ENCODE data around the gene DBNDD1. TPM values are rescaled to one million over a fixed set of nuclear protein-coding genes. Genes with fewer than 3 reads are reported as not detected.
"Not testable (repeated sequence)": the region's sequence is repeated elsewhere in the genome, so short reads cannot be mapped to it uniquely, and the experiment has no call there.

Gene DBNDD1
- total RNA-seq, 2 experiments from 2014 or later: 0.82 to 1.0 TPM

DNA sequence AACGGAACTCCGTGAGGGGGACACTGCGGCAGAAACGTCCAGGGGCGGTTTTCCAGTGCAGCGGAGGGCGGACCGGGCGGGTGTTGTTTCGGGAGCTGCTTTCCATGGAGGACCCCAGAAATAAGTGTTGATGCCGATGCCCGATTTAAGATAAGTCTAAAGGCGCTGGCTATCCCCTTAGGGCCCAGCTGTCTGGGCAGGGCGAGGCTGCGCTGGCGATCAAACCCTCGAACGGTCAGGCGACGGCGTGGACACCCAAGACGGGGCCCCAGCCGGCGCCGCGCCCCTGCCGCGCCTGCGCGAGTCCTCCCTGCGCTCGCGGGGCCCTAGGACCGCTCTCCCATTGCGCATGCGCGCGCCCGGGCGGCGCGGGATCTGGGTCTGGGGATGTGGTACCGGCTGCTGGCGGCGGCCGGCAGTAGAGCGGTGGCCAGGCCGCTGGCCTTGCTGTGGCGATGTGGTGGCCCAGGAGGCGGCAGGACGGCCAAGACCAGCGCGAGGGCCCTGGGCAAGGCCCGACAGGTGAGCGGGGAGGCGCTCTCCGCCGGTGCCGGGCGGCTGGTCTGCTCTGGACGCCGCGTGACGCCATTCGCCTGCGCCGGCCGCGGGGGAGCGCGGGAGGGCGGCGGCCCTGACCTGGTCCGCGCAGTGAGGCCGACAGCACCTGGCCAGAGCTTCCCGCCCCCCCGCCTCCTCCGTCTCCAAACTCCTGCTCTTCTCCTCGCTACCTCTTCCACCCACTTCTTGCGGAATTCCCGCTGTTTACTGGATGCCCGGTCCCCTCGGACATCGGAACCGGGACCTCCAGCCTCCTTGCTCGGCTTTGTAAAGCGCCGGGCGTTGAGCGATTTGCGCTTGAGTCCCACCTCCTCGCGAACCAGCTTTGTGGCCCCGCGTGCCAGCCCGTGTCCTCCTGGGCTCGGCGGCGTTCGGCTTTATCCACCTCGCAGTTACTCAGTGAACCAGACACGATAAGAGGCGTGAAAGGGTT lies 46.7 kb downstream of the DBNDD1 start:
- peak; percentile 96 for DNase-seq
- peak overlapping the region; percentile 96 for H3K27ac Mint-ChIP-seq
- H3K4me3 Mint-ChIP-seq: peak overlapping the region; percentile 96
- H3K27me3 Mint-ChIP-seq: no peaks in the 10 kb centered on the region
- H3K36me3 Mint-ChIP-seq: peaks cover 26% of the 10 kb centered on the region
- peaks cover 6% of the 10 kb centered on the region for H3K9me3 Mint-ChIP-seq
- H3K4me1 Mint-ChIP-seq: peaks cover 30% of the 10 kb centered on the region

DNA sequence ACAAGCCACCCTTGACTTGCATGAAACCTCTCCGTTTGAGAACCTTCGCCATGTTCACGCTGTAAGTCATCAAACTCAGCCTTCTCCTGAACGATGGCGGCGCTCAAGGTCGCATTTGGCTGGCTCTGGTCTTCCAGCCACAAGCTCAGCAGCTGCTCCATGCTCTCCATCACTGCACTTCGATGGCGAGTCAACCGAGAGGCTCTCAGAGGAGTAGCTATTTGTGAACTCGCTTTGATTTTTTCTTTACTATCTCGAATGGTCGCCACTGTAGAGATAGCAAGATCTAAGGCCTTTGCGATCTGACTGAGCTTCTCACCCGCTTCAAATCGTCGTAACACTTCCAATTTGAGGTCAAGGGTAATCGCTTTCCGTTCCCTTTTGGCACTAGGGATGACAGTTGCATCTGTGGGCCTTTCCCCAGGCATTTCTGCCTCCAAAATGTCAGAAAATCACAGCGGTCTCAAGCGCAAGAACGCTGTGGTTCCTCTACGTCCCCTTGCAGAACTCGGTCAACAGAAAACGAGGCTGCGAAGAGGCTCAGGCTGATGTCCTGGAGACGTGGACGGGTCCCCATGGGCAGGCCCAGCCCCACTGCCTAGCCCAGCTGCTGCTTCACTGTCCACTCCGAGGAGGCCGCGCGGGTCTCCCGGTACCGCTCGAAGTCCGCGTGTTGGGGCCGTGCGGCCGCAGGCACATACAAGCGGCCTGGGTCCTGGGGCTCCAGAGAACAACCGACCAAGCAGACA lies 47.6 kb downstream of the DBNDD1 start:
- peak overlapping the region; percentile 96 for H3K4me3 Mint-ChIP-seq
- H3K27ac Mint-ChIP-seq: peak overlapping the region; percentile 96
- no peaks in the 10 kb centered on the region for H3K27me3 Mint-ChIP-seq
- H3K36me3 Mint-ChIP-seq: peaks cover 26% of the 10 kb centered on the region
- peaks cover 30% of the 10 kb centered on the region for H3K4me1 Mint-ChIP-seq
- DNase-seq: no peak
- H3K9me3 Mint-ChIP-seq: peaks cover 6% of the 10 kb centered on the region

DNA sequence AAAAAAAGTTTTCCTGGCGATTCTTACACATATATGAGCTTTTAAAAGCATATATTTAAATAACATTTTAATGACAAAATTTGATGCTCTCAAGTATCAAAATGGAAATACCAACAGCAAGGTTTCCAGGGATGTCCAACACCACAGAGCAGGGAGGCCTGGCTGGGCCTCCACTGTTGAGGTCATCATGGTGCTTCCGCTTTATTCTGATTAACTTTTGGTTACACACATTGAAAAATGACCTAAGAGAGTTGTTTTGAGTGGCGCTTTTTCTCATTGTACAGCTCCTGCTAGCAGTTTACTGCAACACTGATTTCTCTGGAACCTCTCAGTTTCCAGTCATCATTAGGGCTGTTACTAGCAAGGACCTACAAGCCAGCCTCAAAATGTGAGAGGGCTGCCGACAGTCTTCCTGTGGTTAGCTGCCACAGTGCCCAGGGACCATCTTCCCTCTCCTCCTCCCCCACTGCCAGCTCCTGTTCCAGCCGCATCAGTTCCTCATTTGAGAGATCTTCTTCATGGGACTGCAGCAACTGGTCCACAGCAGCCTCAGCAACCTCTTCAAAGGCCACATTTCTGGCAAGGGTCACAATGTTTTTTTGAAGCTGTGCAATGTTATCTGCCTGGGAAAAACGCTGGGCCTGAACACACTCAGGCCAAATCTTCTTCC lies 49.4 kb downstream of the DBNDD1 start:
- Mint-ChIP-seq H3K27me3 (no peaks in the 10 kb centered on the region), H3K4me3 (no peak overlapping the region)

DNA sequence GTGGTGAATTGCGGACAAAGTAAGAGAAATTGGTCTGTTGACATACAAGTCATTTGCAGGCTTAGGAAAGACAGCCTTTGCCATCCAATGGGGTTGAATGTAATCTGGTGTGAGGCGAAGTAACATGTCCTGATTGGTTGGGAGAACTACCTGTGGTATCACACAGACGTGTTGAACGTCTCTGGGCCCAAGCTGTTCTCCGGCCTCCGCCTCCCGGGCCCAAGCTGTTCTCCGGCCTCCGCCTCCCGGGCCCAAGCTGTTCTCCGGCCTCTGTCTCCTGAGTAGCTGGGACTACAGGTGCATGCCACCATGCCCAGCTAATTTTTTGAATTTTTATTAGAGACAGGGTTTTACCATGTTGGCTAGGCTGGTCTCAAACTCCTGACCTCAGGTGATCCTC lies 51.2 kb downstream of the DBNDD1 start:
- Mint-ChIP-seq H3K36me3 (peaks cover 17% of the 10 kb centered on the region), H3K4me1 (peaks cover 16% of the 10 kb centered on the region)
- H3K27ac Mint-ChIP-seq, H3K4me3 Mint-ChIP-seq, H3K27me3 Mint-ChIP-seq, H3K9me3 Mint-ChIP-seq, DNase-seq: not testable (repeated sequence)

More for the DNA sequence above, 49.4 kb downstream of the DBNDD1 start:
- no peak for DNase-seq
- Mint-ChIP-seq H3K4me1 (peaks cover 27% of the 10 kb centered on the region), H3K36me3 (peaks cover 26% of the 10 kb centered on the region), H3K27ac (no peak overlapping the region), H3K9me3 (peaks cover 6% of the 10 kb centered on the region)

DNA sequence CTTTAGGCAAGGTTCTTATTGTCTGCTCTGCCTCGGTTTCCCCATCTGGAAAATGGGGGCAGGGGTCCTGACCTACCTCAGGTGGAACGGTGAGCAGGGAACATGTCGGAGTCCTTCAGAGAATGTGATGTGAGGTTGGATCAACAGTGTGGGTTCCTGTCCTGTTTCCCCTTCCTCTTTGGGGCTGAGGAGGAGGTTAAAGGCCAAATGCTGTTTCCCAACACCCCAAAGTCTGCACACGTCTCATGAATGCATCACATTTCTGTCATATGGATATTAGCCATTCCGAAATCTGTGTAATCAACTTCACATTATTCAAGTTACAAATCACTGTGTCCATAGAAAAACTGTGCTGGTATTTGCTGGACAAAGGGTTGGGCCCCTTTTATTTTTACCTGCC lies 51.8 kb downstream of the DBNDD1 start:
- peaks cover 16% of the 10 kb centered on the region for H3K4me1 Mint-ChIP-seq
- peaks cover 15% of the 10 kb centered on the region for H3K36me3 Mint-ChIP-seq

DNA sequence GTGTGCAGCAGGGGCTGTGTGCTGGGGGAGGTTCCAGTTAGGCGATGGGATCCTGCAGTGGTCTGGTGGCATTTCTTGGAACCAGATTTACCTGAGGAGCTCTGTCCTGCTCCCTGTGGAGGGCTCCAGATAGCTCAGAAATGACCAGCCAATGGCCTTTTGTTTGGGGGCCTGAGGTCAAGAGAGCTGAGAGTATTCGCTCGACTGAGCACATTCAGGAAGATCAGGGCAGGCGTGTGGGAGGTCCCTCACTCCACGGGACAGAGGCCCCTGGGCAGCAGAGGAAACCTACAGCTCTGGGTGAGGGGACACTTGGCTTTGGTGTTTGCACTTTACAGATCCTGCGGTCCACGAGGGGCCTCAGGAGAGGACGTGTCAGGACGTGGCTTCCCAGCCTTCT lies 52.5 kb downstream of the DBNDD1 start:
- Mint-ChIP-seq H3K36me3 (peaks cover 14% of the 10 kb centered on the region), H3K4me3 (no peak overlapping the region), H3K27ac (no peak overlapping the region), H3K4me1 (peaks cover 15% of the 10 kb centered on the region), H3K9me3 (peaks cover 6% of the 10 kb centered on the region), H3K27me3 (no peaks in the 10 kb centered on the region)
- DNase-seq: no peak

More for the DNA sequence above, 51.8 kb downstream of the DBNDD1 start:
- H3K27ac Mint-ChIP-seq, DNase-seq, H3K9me3 Mint-ChIP-seq, H3K27me3 Mint-ChIP-seq, H3K4me3 Mint-ChIP-seq: not testable (repeated sequence)

DNA sequence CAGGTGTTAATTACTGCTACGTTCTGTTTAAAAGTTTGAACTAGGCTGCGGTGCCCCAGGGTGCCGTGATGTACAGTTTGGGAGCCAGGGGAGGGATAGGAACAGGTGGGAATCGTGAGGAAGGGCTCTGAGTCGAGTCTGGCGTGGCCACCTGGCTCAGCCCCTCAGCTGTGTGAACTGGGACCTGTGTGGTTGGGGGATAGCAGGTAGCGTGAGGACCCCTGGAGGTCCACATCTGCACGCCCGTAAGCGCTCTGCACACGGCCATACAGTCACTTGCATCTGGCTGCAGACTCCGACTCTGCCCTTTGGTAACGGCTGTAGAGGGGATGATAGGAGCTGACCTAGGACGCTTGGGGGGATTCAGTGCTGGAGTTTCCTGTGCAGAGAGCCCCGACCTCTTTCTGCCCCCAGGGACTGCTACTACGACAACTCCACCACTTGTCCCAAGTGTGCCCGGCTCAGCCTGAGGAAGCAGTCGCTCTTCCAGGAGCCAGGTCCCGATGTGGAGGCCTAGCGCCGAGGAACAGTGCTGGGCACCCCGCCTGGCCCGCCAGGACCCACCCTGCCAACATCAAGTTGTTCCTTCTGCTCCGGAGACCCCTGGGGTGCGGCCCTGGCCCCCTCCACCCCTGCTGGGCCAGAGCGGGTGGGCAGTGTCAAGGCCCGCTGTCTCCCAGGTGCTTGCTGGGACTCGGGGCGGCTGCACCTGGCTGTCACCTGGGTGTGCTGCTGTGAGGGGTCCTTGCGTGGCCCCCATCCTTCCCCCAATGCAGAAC lies 53.6 kb downstream of the DBNDD1 start:
- no peaks in the 10 kb centered on the region for H3K27me3 Mint-ChIP-seq
- peaks cover 6% of the 10 kb centered on the region for H3K4me1 Mint-ChIP-seq
- no peak overlapping the region for H3K4me3 Mint-ChIP-seq
- DNase-seq: no peak
- no peak overlapping the region for H3K27ac Mint-ChIP-seq
- H3K9me3 Mint-ChIP-seq: peaks cover 2% of the 10 kb centered on the region
- H3K36me3 Mint-ChIP-seq: peaks cover 8% of the 10 kb centered on the region

DNA sequence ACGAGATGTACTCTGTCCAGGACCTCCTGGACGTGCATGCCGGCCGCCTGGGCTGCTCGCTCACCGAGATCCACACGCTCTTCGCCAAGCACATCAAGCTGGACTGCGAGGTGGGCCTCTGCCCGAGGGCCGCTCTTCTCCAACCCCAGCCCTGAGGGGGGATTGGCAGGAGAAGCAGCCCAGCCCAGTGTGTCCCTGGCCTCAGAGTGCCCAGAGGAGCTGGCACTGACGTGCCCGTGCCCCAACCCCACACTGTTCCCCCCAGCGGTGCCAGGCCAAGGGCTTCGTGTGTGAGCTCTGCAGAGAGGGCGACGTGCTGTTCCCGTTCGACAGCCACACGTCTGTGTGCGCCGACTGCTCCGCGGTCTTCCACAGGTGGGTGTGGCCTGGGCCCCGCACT lies 55.1 kb downstream of the DBNDD1 start:
- Mint-ChIP-seq H3K4me1 (no peaks in the 10 kb centered on the region), H3K27me3 (no peaks in the 10 kb centered on the region), H3K27ac (no peak overlapping the region), H3K9me3 (no peaks in the 10 kb centered on the region), H3K36me3 (peaks cover 5% of the 10 kb centered on the region), H3K4me3 (no peak overlapping the region)
- no peak for DNase-seq

DNA sequence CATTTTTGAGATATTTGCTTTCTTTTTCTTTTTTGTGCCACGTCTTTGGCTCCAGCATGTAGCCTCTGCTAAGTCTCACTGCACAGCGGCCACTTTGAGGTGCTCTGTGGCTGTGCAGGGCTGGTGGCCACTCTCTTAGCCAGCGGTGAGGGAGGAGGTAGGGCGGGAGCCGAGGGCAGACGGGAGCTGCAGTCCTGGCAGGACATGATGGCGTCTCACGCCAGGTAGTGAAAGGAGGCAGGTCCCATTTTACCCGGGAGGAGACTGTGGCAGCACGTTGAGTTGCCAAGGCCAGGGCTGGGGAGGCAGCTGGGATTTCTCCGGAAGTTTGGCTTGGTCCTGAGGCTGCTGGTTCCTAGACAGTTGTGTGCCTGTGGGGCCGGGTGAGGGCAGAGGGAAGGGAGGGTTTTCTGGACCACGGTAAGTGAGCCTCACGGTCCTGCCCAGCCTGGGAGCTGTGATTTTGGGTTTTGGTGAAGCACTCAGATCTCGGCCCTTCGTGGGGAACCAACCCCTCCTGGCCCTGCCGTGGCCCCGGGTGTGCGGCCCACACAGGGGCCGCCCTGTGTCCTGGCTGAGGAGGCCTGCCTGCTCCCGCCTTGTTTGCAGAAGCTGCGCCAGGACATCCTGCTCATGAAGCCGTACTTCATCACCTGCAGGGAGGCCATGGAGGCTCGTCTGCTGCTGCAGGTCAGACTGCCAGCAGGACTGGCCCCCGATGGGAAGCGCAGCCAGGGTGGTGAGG lies 56.3 kb downstream of the DBNDD1 start:
- H3K36me3 Mint-ChIP-seq: peaks cover 12% of the 10 kb centered on the region
- no peaks in the 10 kb centered on the region for H3K9me3 Mint-ChIP-seq
- H3K4me3 Mint-ChIP-seq: no peak overlapping the region
- H3K27me3 Mint-ChIP-seq: no peaks in the 10 kb centered on the region
- DNase-seq: no peak
- H3K27ac Mint-ChIP-seq: no peak overlapping the region
- no peaks in the 10 kb centered on the region for H3K4me1 Mint-ChIP-seq

DNA sequence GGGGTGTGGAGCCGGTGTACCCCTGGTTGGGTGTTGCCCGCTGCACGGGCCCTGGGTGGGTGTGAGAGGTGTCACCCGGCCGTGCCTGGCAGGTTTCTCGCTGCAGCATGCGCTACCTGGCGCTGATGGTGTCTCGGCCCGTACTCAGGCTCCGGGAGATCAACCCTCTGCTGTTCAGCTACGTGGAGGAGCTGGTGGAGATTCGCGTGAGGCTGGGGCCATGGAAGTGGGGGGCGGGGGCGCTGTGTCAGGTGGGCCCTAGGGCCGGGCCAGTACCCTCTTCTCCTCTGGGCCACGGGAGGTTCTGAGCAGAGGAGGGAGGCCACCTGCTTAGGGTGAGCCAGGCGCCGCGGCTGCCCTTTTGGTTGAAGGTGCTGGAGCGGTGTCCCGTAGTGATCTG lies 57.3 kb downstream of the DBNDD1 start:
- no peak overlapping the region for H3K27ac Mint-ChIP-seq
- no peaks in the 10 kb centered on the region for H3K4me1 Mint-ChIP-seq
- peaks cover 12% of the 10 kb centered on the region for H3K36me3 Mint-ChIP-seq
- H3K4me3 Mint-ChIP-seq: no peak overlapping the region
- no peak for DNase-seq
- no peaks in the 10 kb centered on the region for H3K9me3 Mint-ChIP-seq
- no peaks in the 10 kb centered on the region for H3K27me3 Mint-ChIP-seq

DNA sequence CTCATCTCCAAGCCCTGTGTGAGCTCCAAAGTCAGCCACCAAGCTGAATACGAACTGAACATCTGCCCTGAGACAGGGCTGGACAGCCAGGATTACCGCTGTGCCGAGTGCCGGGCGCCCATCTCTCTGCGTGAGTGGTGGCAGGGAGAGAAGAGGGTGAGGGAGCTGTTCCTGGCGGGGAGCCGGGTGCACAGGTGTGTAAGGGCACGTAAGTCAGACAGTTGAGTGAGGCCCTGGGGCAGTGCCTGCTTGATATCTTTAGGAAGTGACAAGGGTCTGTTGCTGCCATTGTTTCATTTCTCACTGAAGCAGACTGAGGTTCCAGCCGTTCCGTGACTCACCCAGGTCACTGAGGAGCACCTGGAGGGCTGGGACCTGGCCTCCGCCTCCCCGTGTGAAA lies 58.3 kb downstream of the DBNDD1 start:
- DNase-seq: no peak
- peaks cover 12% of the 10 kb centered on the region for H3K36me3 Mint-ChIP-seq
- no peaks in the 10 kb centered on the region for H3K4me1 Mint-ChIP-seq
- H3K27ac Mint-ChIP-seq: no peak overlapping the region
- H3K9me3 Mint-ChIP-seq: no peaks in the 10 kb centered on the region
- no peak overlapping the region for H3K4me3 Mint-ChIP-seq
- H3K27me3 Mint-ChIP-seq: no peaks in the 10 kb centered on the region

DNA sequence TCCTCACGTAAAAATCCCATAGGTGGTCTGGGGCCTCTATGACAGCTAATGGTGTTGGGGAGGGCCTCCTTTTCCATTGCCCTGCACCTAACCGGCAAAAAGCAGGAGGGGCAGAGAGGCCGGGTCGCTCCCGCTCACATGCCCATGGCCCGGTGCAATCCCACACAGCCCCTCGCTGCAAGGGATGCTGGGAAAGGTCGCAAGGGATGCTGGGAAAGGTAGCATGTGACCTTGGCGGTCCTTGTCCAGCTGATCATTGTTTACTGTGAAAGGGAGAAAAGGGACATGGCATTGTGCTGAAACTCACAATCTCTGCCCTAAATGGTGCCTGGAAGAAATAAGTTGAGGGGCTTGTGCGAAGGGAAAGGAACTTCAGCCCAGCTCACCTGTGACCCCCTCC lies 60.7 kb downstream of the DBNDD1 start:
- H3K27me3 Mint-ChIP-seq: no peaks in the 10 kb centered on the region
- H3K9me3 Mint-ChIP-seq: no peaks in the 10 kb centered on the region
- H3K4me3 Mint-ChIP-seq: no peak overlapping the region
- H3K27ac Mint-ChIP-seq: no peak overlapping the region
- no peak for DNase-seq
- H3K4me1 Mint-ChIP-seq: no peaks in the 10 kb centered on the region
- peaks cover 12% of the 10 kb centered on the region for H3K36me3 Mint-ChIP-seq

DNA sequence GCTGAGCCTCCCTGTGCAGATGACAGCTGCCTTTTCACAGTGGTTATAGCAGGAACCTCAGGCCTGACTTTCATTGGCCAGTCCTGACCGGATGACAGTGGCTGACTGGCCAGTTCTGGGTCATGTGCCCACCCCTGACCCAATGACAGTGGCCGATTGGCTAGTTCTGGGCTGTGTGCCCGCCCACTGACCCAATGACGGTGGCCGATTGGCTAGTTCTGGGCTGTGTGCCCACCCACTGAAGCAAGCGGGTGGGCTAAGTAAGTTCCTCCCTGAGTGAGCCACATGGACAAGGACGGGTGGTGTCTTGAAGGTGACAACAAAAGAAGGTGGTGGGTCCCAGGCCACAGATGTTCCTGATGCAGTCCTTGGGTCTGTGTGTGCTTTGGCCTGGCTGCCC lies 61.2 kb downstream of the DBNDD1 start:
- Mint-ChIP-seq H3K9me3 (no peaks in the 10 kb centered on the region), H3K4me1 (no peaks in the 10 kb centered on the region), H3K27ac (no peak overlapping the region), H3K27me3 (no peaks in the 10 kb centered on the region), H3K4me3 (no peak overlapping the region), H3K36me3 (peaks cover 12% of the 10 kb centered on the region)
- peak; percentile 26 for DNase-seq
